IPS-18c (cell line): ENCODE data around the gene NFATC1.

Experiments
- H3K4me3 ChIP-seq: 2 replicates; pipeline ENCODE4 v1.7.0; 2013; ENCODE audit warnings: low read depth, mild to moderate bottlenecking, low read length, moderate library complexity; ENCODE audit not compliant: insufficient read depth
- H3K9me3 ChIP-seq: one replicate; pipeline ENCODE4 v1.6.1; 2013; ENCODE audit warnings: mild to moderate bottlenecking, low read length, moderate library complexity; ENCODE audit not compliant: control insufficient read depth, insufficient read depth

Gene NFATC1

GRCh38 chr18:79384151-79384807 lies 11.5 kb upstream of the NFATC1 start:
- Histone ChIP-seq H3K9me3 (no peaks in the 10 kb centered on the region), H3K4me3 (no peak overlapping the region)

- Histone ChIP-seq H3K4me3 (no peak overlapping the region), H3K9me3 (no peaks in the 10 kb centered on the region)
Measured at GRCh38 chr18:79384834-79385233, 10.9 kb upstream of the NFATC1 start.

- Histone ChIP-seq H3K4me3 (no peak overlapping the region), H3K9me3 (no peaks in the 10 kb centered on the region)
Measured at GRCh38 chr18:79385326-79385707, 10.4 kb upstream of the NFATC1 start.

GRCh38 chr18:79385708-79386341 lies 9.9 kb upstream of the NFATC1 start:
- H3K4me3 ChIP-seq: no peak overlapping the region
- no peaks in the 10 kb centered on the region for H3K9me3 ChIP-seq

- Histone ChIP-seq H3K9me3 (no peaks in the 10 kb centered on the region), H3K4me3 (no peak overlapping the region)
Measured at GRCh38 chr18:79386547-79386946, 9.2 kb upstream of the NFATC1 start.

- Histone ChIP-seq H3K9me3 (no peaks in the 10 kb centered on the region), H3K4me3 (no peak overlapping the region)
Measured at GRCh38 chr18:79387214-79387613, 8.5 kb upstream of the NFATC1 start.

- no peaks in the 10 kb centered on the region for H3K9me3 ChIP-seq
- H3K4me3 ChIP-seq: no peak overlapping the region
Measured at GRCh38 chr18:79387615-79388014, 8.1 kb upstream of the NFATC1 start.

GRCh38 chr18:79388043-79388442 lies 7.7 kb upstream of the NFATC1 start:
- H3K4me3 ChIP-seq: no peak overlapping the region
- H3K9me3 ChIP-seq: no peaks in the 10 kb centered on the region

- Histone ChIP-seq H3K9me3 (no peaks in the 10 kb centered on the region), H3K4me3 (no peak overlapping the region)
Measured at GRCh38 chr18:79389689-79390088, 6.0 kb upstream of the NFATC1 start.

GRCh38 chr18:79392226-79392625 lies 3.5 kb upstream of the NFATC1 start:
- H3K4me3 ChIP-seq: no peak overlapping the region
- H3K9me3 ChIP-seq: peaks cover 2% of the 10 kb centered on the region

GRCh38 chr18:79393181-79393634 lies 2.5 kb upstream of the NFATC1 start:
- Histone ChIP-seq H3K9me3 (peaks cover 2% of the 10 kb centered on the region), H3K4me3 (peak overlapping the region; percentile 56)

GRCh38 chr18:79393635-79394533 lies 1.8 kb upstream of the NFATC1 start:
- Histone ChIP-seq H3K9me3 (peaks cover 2% of the 10 kb centered on the region), H3K4me3 (peak overlapping the region; percentile 56)

GRCh38 chr18:79394534-79395307 lies 1.0 kb upstream of the NFATC1 start:
- Histone ChIP-seq H3K9me3 (peaks cover 2% of the 10 kb centered on the region), H3K4me3 (peak overlapping the region; percentile 30)

- Histone ChIP-seq H3K4me3 (no peak overlapping the region), H3K9me3 (peaks cover 2% of the 10 kb centered on the region)
Measured at GRCh38 chr18:79395308-79395640, 456 bp upstream of the NFATC1 start.

GRCh38 chr18:79396431-79397246 lies 909 bp downstream of the NFATC1 start:
- H3K4me3 ChIP-seq: peak overlapping the region; percentile 53
- peaks cover 2% of the 10 kb centered on the region for H3K9me3 ChIP-seq

GRCh38 chr18:79397247-79397829 lies 1.6 kb downstream of the NFATC1 start:
- no peak overlapping the region for H3K4me3 ChIP-seq
- H3K9me3 ChIP-seq: peaks cover 2% of the 10 kb centered on the region
